WTC11 (cell line): Measurements from ENCODE around the gene NES.

Source experiments
- ATF1 ChIP-seq: sonication (generic); formaldehyde crosslinking; IDR thresholded peaks from 2 replicates; pipeline ENCODE4 v1.8.1; 2023; ENCODE audit warnings: mild to moderate bottlenecking, moderate library complexity, missing genetic modification reagents
- ATF2 ChIP-seq: sonication (generic); formaldehyde crosslinking; IDR thresholded peaks from 2 replicates; pipeline ENCODE4 v1.8.1; 2022; ENCODE audit warnings: low read depth, missing genetic modification reagents, borderline replicate concordance
- CTCF ChIP-seq: fragments of 200-600 bp; IDR thresholded peaks from 2 replicates; pipeline ENCODE4 v1.8.0; 2022; ENCODE audit warnings: antibody characterized with exemption
- ETV6 ChIP-seq: sonication (generic); formaldehyde crosslinking; IDR thresholded peaks from 2 replicates; pipeline ENCODE4 v1.8.1; 2022; ENCODE audit warnings: mild to moderate bottlenecking, missing genetic modification reagents
- FOXJ3 ChIP-seq: sonication (generic); formaldehyde crosslinking; IDR thresholded peaks from 2 replicates; pipeline ENCODE4 v1.9.0; 2021; ENCODE audit warnings: missing genetic modification reagents, mild to moderate bottlenecking, borderline replicate concordance
- KAT7 ChIP-seq: sonication (generic); formaldehyde crosslinking; IDR thresholded peaks from 2 replicates; pipeline ENCODE4 v1.8.1; 2023; ENCODE audit warnings: missing genetic modification reagents, mild to moderate bottlenecking, borderline replicate concordance
- MLX ChIP-seq: sonication (generic); formaldehyde crosslinking; IDR thresholded peaks from 2 replicates; pipeline ENCODE4 v1.8.1; 2023; ENCODE audit warnings: mild to moderate bottlenecking, missing genetic modification reagents, moderate library complexity
- NFYB ChIP-seq: sonication (generic); formaldehyde crosslinking; conservative IDR thresholded peaks from 2 replicates; pipeline ENCODE4 v1.8.0; 2022; ENCODE audit warnings: low read depth, missing genetic modification reagents
- NR3C1 ChIP-seq: sonication (generic); formaldehyde crosslinking; conservative IDR thresholded peaks from 2 replicates; pipeline ENCODE4 v1.8.1; 2023; ENCODE audit warnings: low read depth, mild to moderate bottlenecking, missing genetic modification reagents
- PRRX2 ChIP-seq: fragments of 250-450 bp; sonication (Bioruptor Pico); IDR thresholded peaks from 2 replicates; pipeline ENCODE4 v1.8.0; 2021; ENCODE audit warnings: mild to moderate bottlenecking
- SMAD4 ChIP-seq: sonication (generic); formaldehyde crosslinking; IDR thresholded peaks from 2 replicates; pipeline ENCODE4 v1.8.0; 2022; ENCODE audit warnings: mild to moderate bottlenecking, missing genetic modification reagents
- USF1 ChIP-seq: sonication (generic); formaldehyde crosslinking; IDR thresholded peaks from 2 replicates; pipeline ENCODE4 v1.8.0; 2022; ENCODE audit warnings: mild to moderate bottlenecking, missing genetic modification reagents
- ZMAT4 ChIP-seq: fragments of 250-450 bp; sonication (Bioruptor Pico); IDR thresholded peaks from 2 replicates; pipeline ENCODE4 v1.9.0; 2021; ENCODE audit warnings: mild to moderate bottlenecking
- ZNF416 ChIP-seq: fragments of 250-450 bp; sonication (Bioruptor Pico); IDR thresholded peaks from 2 replicates; pipeline ENCODE4 v1.9.0; 2021; ENCODE audit warnings: mild to moderate bottlenecking, inconsistent platforms

GRCh38 chr1:156659661-156659987 is 17.6 kb downstream of the NES start:
- no peak for TF ChIP-seq NFYB
- no peak for TF ChIP-seq CTCF
- TF ChIP-seq USF1 (CRISPR knock-in tag): no peak
- TF ChIP-seq FOXJ3 (CRISPR knock-in tag): no peak
- no peak for TF ChIP-seq NR3C1 (CRISPR knock-in tag)
- no peak for TF ChIP-seq MLX (CRISPR knock-in tag)
- TF ChIP-seq PRRX2 (CRISPR knock-in tag): no peak
- TF ChIP-seq ZNF416 (CRISPR knock-in tag): 0 out of 2 replicates have a peak, but pooled peaks have one; percentile 6
- no peak for TF ChIP-seq ETV6
- TF ChIP-seq KAT7: no peak
- TF ChIP-seq SMAD4: no peak
- no peak for TF ChIP-seq ZMAT4 (CRISPR knock-in tag)
- no peak for TF ChIP-seq ATF1 (CRISPR knock-in tag)
- TF ChIP-seq ATF2 (CRISPR knock-in tag): no peak
